Astrocyte of the hippocampus (primary cell): ENCODE measurements around the gene TAF15.
A peak's percentile ranks its signal among the peaks of the same experiment; 100 is the strongest.

Experiments
- DNase-seq: peaks from one replicate; pipeline ENCODE4 v3.0.0; 2011; ENCODE audit warnings: low read depth, low spot score

TAF15 gene

GRCh38 chr17:35870906-35871819 is 61.9 kb downstream of the TAF15 start:
- DNase-seq: no peak

GRCh38 chr17:35872196-35872980 is 63.1 kb downstream of the TAF15 start:
- DNase-seq: no peak

GRCh38 chr17:35875072-35875799 is 66.0 kb downstream of the TAF15 start:
- DNase-seq: no peak

GRCh38 chr17:35875800-35876139 is 66.5 kb downstream of the TAF15 start:
- no peak for DNase-seq

GRCh38 chr17:35876534-35876933 is 67.2 kb downstream of the TAF15 start:
- no peak for DNase-seq

- DNase-seq: no peak
Observed at GRCh38 chr17:35877345-35878029, 68.2 kb downstream of the TAF15 start.

- no peak for DNase-seq
Observed at GRCh38 chr17:35878361-35878760, 69.1 kb downstream of the TAF15 start.

- no peak for DNase-seq
Observed at GRCh38 chr17:35879773-35880654, 70.7 kb downstream of the TAF15 start, which contains the start of gene CCL5. Gene CCL5, minus strand, starts transcription at chr17:35880360.

GRCh38 chr17:35889241-35889640 is 80.0 kb downstream of the TAF15 start:
- no peak for DNase-seq

GRCh38 chr17:35889818-35890773 is 80.8 kb downstream of the TAF15 start:
- DNase-seq: peak; percentile 88

GRCh38 chr17:35890774-35891155 is 81.5 kb downstream of the TAF15 start:
- DNase-seq: no peak

GRCh38 chr17:35891269-35891668 is 82.0 kb downstream of the TAF15 start:
- no peak for DNase-seq

- DNase-seq: peak; percentile 39
Observed at GRCh38 chr17:35892091-35893035, 83.1 kb downstream of the TAF15 start.

- DNase-seq: no peak
Observed at GRCh38 chr17:35893751-35894150, 84.5 kb downstream of the TAF15 start.

- no peak for DNase-seq
Observed at GRCh38 chr17:35894206-35894605, 84.9 kb downstream of the TAF15 start.

- no peak for DNase-seq
Observed at GRCh38 chr17:35895636-35896587, 86.6 kb downstream of the TAF15 start.
